Neutrophil (primary cell): Measurements from ENCODE around the gene AHNAK.
"Not testable (repeated sequence)": the region's sequence is repeated elsewhere in the genome, so short reads cannot be mapped to it uniquely, and the experiment has no call there.

ENCODE experiments used
- H3K27ac ChIP-seq: fragments of 200-600 bp; sonication (generic); 2 replicates; pipeline ENCODE4 v1.5.1; 2016; ENCODE audit warnings: mild to moderate bottlenecking, moderate library complexity
- H3K27me3 ChIP-seq: fragments of 200-600 bp; sonication (generic); 2 replicates; pipeline ENCODE4 v1.6.0; 2016; ENCODE audit warnings: mild to moderate bottlenecking
- H3K36me3 ChIP-seq: fragments of 200-600 bp; sonication (generic); 2 replicates; pipeline ENCODE4 v1.5.1; 2017
- H3K4me1 ChIP-seq, 2 experiments: fragments of 200-600 bp in 1 of 2; sonication (generic) in 1 of 2; 1 replicate in 1 of 2; 2 replicates in 1 of 2; pipeline versions ENCODE4 v1.5.1 to v1.6.1; 2013 to 2016; ENCODE audit warnings: low read depth in 1 of 2, low read length in 1 of 2, mild to moderate bottlenecking in 1 of 2, moderate library complexity in 1 of 2; ENCODE audit not compliant: control insufficient read depth in 1 of 2, insufficient read depth in 1 of 2
- H3K4me3 ChIP-seq, 2 experiments: fragments of 200-600 bp in 1 of 2; sonication (generic) in 1 of 2; 1 replicate in 1 of 2; 2 replicates in 1 of 2; pipeline ENCODE4 v1.5.1; 2013 to 2016; ENCODE audit warnings: low read depth in 1 of 2, low read length in 1 of 2, mild to moderate bottlenecking in 1 of 2, moderate library complexity in 1 of 2
- H3K9me3 ChIP-seq: fragments of 200-600 bp; sonication (generic); 2 replicates; pipeline ENCODE4 v1.5.1; 2016
- TF ChIP-seq, protein P1 (sequence below): fragments of 200-600 bp; sonication (generic); IDR thresholded peaks from 2 replicates; pipeline ENCODE4 v1.5.1; 2016; ENCODE audit warnings: antibody characterized with exemption

Gene AHNAK

GRCh38 chr11:62592146-62592815, 45.7 kb upstream of the AHNAK start:
- Histone ChIP-seq H3K27ac (peak overlapping the region; percentile 90), H3K4me1 (peaks cover 29 to 33% of the 10 kb centered on the region in 2 experiments), H3K9me3 (no peaks in the 10 kb centered on the region), H3K36me3 (peaks cover 43% of the 10 kb centered on the region), H3K27me3 (no peaks in the 10 kb centered on the region), H3K4me3 (peak overlapping the region; percentile 76 to 85)
- TF ChIP-seq, protein P1, sequence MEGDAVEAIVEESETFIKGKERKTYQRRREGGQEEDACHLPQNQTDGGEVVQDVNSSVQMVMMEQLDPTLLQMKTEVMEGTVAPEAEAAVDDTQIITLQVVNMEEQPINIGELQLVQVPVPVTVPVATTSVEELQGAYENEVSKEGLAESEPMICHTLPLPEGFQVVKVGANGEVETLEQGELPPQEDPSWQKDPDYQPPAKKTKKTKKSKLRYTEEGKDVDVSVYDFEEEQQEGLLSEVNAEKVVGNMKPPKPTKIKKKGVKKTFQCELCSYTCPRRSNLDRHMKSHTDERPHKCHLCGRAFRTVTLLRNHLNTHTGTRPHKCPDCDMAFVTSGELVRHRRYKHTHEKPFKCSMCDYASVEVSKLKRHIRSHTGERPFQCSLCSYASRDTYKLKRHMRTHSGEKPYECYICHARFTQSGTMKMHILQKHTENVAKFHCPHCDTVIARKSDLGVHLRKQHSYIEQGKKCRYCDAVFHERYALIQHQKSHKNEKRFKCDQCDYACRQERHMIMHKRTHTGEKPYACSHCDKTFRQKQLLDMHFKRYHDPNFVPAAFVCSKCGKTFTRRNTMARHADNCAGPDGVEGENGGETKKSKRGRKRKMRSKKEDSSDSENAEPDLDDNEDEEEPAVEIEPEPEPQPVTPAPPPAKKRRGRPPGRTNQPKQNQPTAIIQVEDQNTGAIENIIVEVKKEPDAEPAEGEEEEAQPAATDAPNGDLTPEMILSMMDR = no peak

GRCh38 chr11:62591448-62592145, 45.0 kb upstream of the AHNAK start, which contains the start of gene TUT1:
TUT1 (minus strand) TSS chr11:62591523; CDS start chr11:62591485, 38 bp downstream.
- H3K9me3 ChIP-seq = no peaks in the 10 kb centered on the region
- no peaks in the 10 kb centered on the region for H3K27me3 ChIP-seq
- H3K27ac ChIP-seq = peak within 1 kb of the TSS; percentile 90
- peaks cover 39% of the 10 kb centered on the region for H3K36me3 ChIP-seq
- peaks cover 29 to 33% of the 10 kb centered on the region in 2 experiments for H3K4me1 ChIP-seq
- TF ChIP-seq, protein P1 = peak; percentile 39
- peak within 1 kb of the TSS; percentile 76 to 85 for H3K4me3 ChIP-seq

DNA sequence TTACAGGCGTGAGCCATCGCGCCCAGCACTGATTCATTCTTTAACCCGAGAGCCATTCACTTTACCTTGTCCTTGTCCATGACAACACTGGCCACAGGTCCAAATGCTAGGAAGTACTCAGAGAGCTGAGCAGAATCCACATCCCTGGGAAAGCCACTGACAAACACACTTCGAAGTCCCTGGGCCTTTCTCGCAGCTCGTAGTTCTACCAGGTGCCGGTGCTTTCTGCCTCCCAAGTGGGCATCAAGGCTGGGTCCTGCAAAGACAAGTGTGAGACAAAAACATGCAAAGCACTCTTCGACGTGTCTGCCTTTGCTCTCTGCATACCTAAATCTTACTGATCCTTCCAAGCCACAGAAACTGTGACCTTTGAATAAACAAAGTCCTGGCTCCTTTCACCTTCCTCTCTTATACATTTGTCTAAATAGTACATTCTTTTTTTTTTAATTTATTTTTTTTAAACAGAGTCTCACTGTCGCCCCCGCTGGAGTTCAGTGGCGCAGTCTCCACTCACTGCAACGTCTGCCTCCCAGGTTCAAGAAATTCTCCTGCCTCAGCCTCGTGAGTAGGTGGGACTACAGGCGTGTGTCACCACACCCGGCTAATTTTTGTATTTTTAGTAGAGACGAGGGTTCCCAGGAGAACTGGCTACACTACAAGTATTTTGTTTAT, 42.5 kb upstream of the AHNAK start:
- no peak overlapping the region for H3K4me3 ChIP-seq
- no peak overlapping the region for H3K27ac ChIP-seq
- peaks cover 29 to 33% of the 10 kb centered on the region in 2 experiments for H3K4me1 ChIP-seq
- H3K36me3 ChIP-seq = peaks cover 28% of the 10 kb centered on the region
- TF ChIP-seq, protein P1 = no peak
- H3K9me3 ChIP-seq = no peaks in the 10 kb centered on the region
- no peaks in the 10 kb centered on the region for H3K27me3 ChIP-seq

DNA sequence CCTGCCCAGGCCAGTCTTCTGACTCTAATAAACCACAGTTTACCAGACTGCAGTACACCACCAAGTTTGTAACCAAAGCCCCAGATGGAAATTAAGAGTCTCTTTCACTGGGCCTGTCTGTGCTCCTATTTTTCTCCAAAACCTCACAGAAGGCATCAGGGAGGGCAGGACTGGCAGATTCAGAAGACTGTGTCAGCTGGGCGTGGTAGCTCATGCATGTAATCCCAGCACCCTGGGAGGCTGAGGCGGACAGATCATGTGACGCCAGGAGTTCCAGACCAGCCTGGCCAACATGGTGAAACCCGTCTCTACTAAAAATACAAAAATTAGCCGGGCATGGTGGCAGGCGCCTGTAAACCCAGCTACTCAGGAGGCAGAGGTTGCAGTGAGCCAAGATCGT, 38.8 kb upstream of the AHNAK start:
- not testable (repeated sequence) for H3K4me3 ChIP-seq, H3K27ac ChIP-seq, H3K4me1 ChIP-seq, H3K9me3 ChIP-seq, H3K27me3 ChIP-seq
- peaks cover 32% of the 10 kb centered on the region for H3K36me3 ChIP-seq

GRCh38 chr11:62581735-62582134, 35.1 kb upstream of the AHNAK start:
- not testable (repeated sequence) for H3K4me1 ChIP-seq, H3K4me3 ChIP-seq, H3K9me3 ChIP-seq, H3K27ac ChIP-seq, H3K27me3 ChIP-seq
- peaks cover 39% of the 10 kb centered on the region for H3K36me3 ChIP-seq

- TF ChIP-seq, protein P1 = no peak
- Histone ChIP-seq H3K27ac (no peak overlapping the region), H3K9me3 (no peaks in the 10 kb centered on the region), H3K27me3 (no peaks in the 10 kb centered on the region), H3K4me3 (no peak overlapping the region), H3K4me1 (peaks cover 13% of the 10 kb centered on the region in 2 experiments), H3K36me3 (peaks cover 41% of the 10 kb centered on the region)
Measured at GRCh38 chr11:62580959-62581715, 34.5 kb upstream of the AHNAK start.
